Ovary (tissue), 9 donors: ENCODE results near the gene KRT84. TPM values are rescaled to one million over a fixed set of nuclear protein-coding genes. Genes with fewer than 3 reads are reported as not detected.

Source experiments
- DNase-seq, 5 donors: peaks; one replicate each; pipeline ENCODE4 v3.0.0-alpha.2; 2019 to 2020
- H3K27ac ChIP-seq, 2 donors: fragments of 200-600 bp; one replicate each; pipeline versions ENCODE4 v1.5.1 to v1.8.0; 2019 to 2022
- H3K27me3 ChIP-seq: fragments of 200-600 bp; one replicate; pipeline ENCODE4 v1.8.0; 2022
- H3K36me3 ChIP-seq: fragments of 200-600 bp; sonication (generic); one replicate; pipeline ENCODE4 v1.5.1; 2019
- H3K4me1 ChIP-seq: one replicate; pipeline ENCODE4 v1.8.1; 2013; ENCODE audit warnings: mild to moderate bottlenecking, moderate library complexity; ENCODE audit not compliant: insufficient read depth
- H3K4me3 ChIP-seq: fragments of 200-600 bp; sonication (generic); one replicate; pipeline ENCODE4 v1.5.1; 2017
- H3K9me3 ChIP-seq, 2 donors: fragments of 200-600 bp in 1 of 2; sonication (generic) in 1 of 2; one replicate each; pipeline versions ENCODE4 v1.5.1 to v1.8.1; 2013 to 2019; ENCODE audit warnings: mild to moderate bottlenecking in 1 of 2, moderate library complexity in 1 of 2
- CTCF ChIP-seq, 3 donors: fragments of 450-650 bp in 2 of 3; fragments of 200-600 bp in 1 of 3; IDR thresholded peaks; one replicate each; pipeline versions ENCODE4 v1.5.1 to v1.8.0; 2016 to 2022; ENCODE audit warnings: antibody characterized with exemption in 3 of 3, mild to moderate bottlenecking in 1 of 3
- EP300 ChIP-seq: sonication (generic); formaldehyde crosslinking; IDR thresholded peaks from one replicate; pipeline ENCODE4 v1.6.1; 2017; ENCODE audit warnings: antibody characterized with exemption
- POLR2A ChIP-seq: fragments of 450-650 bp; IDR thresholded peaks from one replicate; pipeline ENCODE4 v1.6.1; 2017; ENCODE audit warnings: antibody characterized with exemption, mild to moderate bottlenecking, moderate library complexity
- WGBS, 3 donors: extraction: QIAGEN DNeasy Blood & Tissue Kit in 1 of 3; methylation state at CpG; one replicate each; pipeline versions ENCODE4 v1.1.5 to v1.1.7; 2013 to 2017; 5-methylcytosine and 5-hydroxymethylcytosine counted together
- intact Hi-C, 4 donors: fragments of 100-400 bp; cut with DNase I; formaldehyde crosslinking; loops; one replicate each; pipeline versions ENCODE4 v1.11.0 to v1.15.1; 2022 to 2023
- polyA plus RNA-seq, 2 donors: library from polyadenylated mRNA; stranded (reverse); fragments of 200-250 nt in 1 of 2; fragments of 350-450 nt in 1 of 2; fragmentation: Illumina TruSeq in 1 of 2; extraction: RNeasy Lipid Tissue Mini Kit (QIAGEN cat#74804) in 1 of 2; gene quantifications; one replicate each; pipeline ENCODE4 v1.2.3, GENCODE V29; 2013 to 2014
- total RNA-seq, 7 donors: library from RNA; depleted of rRNA in 2 of 7; stranded (reverse); fragments of >200 nt in 2 of 7; fragmentation: NEBNext Ultra II Directional in 3 of 7; extraction: Animal tissue kit (Norgen Biotek cat#: 25700) in 3 of 7; gene quantifications; one replicate each; pipeline versions ENCODE4 v1.1.0 to v1.2.4, GENCODE V29; 2016 to 2023
- donor health status: DM: no; HTN: no; CAD: no; lungs with moderate emphysema.
- donor health status: DM: no; HTN: no; CAD: no.
- donor health status: Bipolar disorder and iron deficiency.
- donor health status: DM: yes; HTN: yes; CAD: no.
- donor health status: DM: no; HTN: no; CAD: no.
- donor health status: DM: yes; HTN: yes; CAD: no.

Gene KRT84
- total and polyA plus RNA-seq, 9 donors, result not detected

- TF ChIP-seq EP300 (no peak), CTCF (IDR thresholded peaks at IDR 0.05) (no peak), POLR2A (no peak)
- no peak for DNase-seq
- intact Hi-C loops, result no loop called here
- H3K27ac ChIP-seq, result no peak overlapping the region
- no peaks in the 10 kb centered on the region for H3K4me1 ChIP-seq
- 64 to 76% (median 65%) methylated on average over 11 of the region's 11 CpGs for WGBS, 3 donors
- no peak overlapping the region for H3K4me3 ChIP-seq
- H3K27me3 ChIP-seq, result no peaks in the 10 kb centered on the region
- no peaks in the 10 kb centered on the region for H3K36me3 ChIP-seq
- H3K9me3 ChIP-seq, result no peaks in the 10 kb centered on the region
These were observed 5.5 kb upstream of the KRT84 start for GRCh38 chr12:52390739-52391617.

GRCh38 chr12:52389313-52390207 is 4.1 kb upstream of the KRT84 start:
- Histone ChIP-seq H3K27me3 (no peaks in the 10 kb centered on the region), H3K9me3 (no peaks in the 10 kb centered on the region), H3K36me3 (no peaks in the 10 kb centered on the region), H3K27ac (no peak overlapping the region), H3K4me1 (no peaks in the 10 kb centered on the region), H3K4me3 (no peak overlapping the region)
- intact Hi-C loops, result loop anchor here in 1 of 4 donors (10.0 kb wide), 1 partner anchor 475 kb away; no protein-coding TSS in a partner anchor
- 35 to 44% (median 40%) methylated on average over 9 of the region's 9 CpGs for WGBS, 3 donors
- DNase-seq, result no peak
- no peak for TF ChIP-seq CTCF (IDR thresholded peaks at IDR 0.05)
- TF ChIP-seq EP300, result no peak
- TF ChIP-seq POLR2A, result no peak

- 78 to 81% (median 79%) methylated on average over 2 of the region's 2 CpGs for WGBS, 3 donors
- Histone ChIP-seq H3K27ac (no peak overlapping the region), H3K36me3 (no peaks in the 10 kb centered on the region), H3K4me1 (no peaks in the 10 kb centered on the region), H3K27me3 (no peaks in the 10 kb centered on the region), H3K9me3 (no peaks in the 10 kb centered on the region), H3K4me3 (no peak overlapping the region)
- TF ChIP-seq POLR2A (no peak), CTCF (IDR thresholded peaks at IDR 0.05) (no peak), EP300 (no peak)
- DNase-seq, result no peak
- intact Hi-C loops, result loop anchor here in 1 of 4 donors (10.0 kb wide), 1 partner anchor 477 kb away; no protein-coding TSS in a partner anchor
These were observed 2.4 kb upstream of the KRT84 start for GRCh38 chr12:52387859-52388258.

GRCh38 chr12:52383331-52383730 is 2.1 kb downstream of the KRT84 start:
- 82 to 89% (median 83%) methylated on average over 3 of the region's 3 CpGs for WGBS, 3 donors

More at GRCh38 chr12:52383331-52383730, 2.1 kb downstream of the KRT84 start:
- no peaks in the 10 kb centered on the region for H3K27me3 ChIP-seq
- H3K9me3 ChIP-seq, result no peaks in the 10 kb centered on the region
- H3K36me3 ChIP-seq, result no peaks in the 10 kb centered on the region
- no peak for TF ChIP-seq CTCF (IDR thresholded peaks at IDR 0.05)
- no peak for TF ChIP-seq EP300
- no peak for TF ChIP-seq POLR2A
- H3K4me3 ChIP-seq, result no peak overlapping the region
- no peak for DNase-seq
- intact Hi-C loops, result loop anchor here in 1 of 4 donors (10.0 kb wide), 1 partner anchor 481 kb away; no protein-coding TSS in a partner anchor
- no peak overlapping the region for H3K27ac ChIP-seq
- no peaks in the 10 kb centered on the region for H3K4me1 ChIP-seq
